HG03280 (cell line): Measurements from ENCODE around the gene SLAMF1.
"Not testable (repeated sequence)": the region's sequence is repeated elsewhere in the genome, so short reads cannot be mapped to it uniquely, and the experiment has no call there.

Experiments
- ATAC-seq: cut with Tn5 transposase; IDR thresholded peaks from one replicate; pipeline ENCODE4 v1.9.1; 2021; ENCODE audit warnings: mild to moderate bottlenecking, moderate library complexity; ENCODE audit not compliant: unreplicated experiment

SLAMF1 gene

DNA sequence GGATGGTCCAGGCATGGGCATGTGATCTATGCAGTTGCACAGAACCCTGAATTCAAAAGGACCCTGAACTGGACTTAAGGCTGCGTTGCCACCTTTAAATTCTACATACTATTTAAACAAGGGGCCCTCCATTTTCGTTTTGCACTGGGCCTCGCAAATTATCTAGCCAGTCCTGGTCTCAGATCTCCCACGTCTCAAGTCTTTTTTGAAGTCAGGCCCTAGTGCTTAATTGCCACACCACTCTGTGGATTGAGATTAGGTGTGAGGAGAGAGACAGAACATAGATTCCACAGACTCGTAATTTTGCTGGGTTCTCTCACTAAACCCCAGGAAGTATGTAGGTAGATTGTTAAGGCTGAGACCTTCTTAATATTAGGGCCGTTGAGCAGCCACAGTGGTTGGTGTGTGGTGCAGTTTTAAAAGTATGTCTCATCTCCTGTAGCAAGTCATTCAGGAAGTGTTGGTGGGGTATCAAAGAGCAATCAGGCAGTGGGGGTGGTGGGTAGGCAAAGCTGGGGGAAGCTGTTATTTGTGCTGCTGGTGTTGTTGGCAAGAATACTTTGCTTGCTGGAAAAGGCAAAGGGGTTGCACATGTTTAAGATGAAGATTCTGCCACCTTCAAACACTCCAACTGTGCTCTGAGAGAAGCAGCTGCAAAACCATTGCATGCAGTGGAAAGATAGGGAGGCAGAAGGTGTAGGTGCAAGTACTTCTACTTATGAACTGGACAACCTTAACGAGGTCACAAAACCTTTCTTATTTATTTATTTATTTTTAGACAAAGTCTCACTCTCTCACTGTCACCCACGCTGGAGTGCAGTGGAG lies 78.8 kb downstream of the SLAMF1 start:
- ATAC-seq = no peak

GRCh38 chr1:160567341-160567740 lies 79.5 kb downstream of the SLAMF1 start:
- ATAC-seq = no peak

DNA sequence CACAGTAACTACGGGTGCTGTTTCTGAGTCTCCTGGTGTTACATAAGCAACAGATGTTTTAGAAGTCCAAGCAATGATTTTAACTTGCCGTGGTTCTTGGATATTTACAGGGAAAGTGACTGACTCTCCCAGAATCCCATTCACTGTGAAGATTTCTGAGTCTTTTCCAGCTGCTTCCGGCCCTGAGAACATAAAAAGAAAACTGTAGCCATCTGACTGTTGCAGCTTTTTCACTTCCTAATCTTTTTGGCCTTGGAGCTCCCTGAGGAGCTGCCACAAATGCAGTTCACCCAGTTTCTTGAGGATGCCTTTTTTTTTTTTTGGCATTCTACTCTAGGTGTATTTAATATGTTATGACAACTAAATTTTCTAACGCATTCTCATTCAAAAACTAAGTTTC lies 81.3 kb downstream of the SLAMF1 start:
- no peak for ATAC-seq

DNA sequence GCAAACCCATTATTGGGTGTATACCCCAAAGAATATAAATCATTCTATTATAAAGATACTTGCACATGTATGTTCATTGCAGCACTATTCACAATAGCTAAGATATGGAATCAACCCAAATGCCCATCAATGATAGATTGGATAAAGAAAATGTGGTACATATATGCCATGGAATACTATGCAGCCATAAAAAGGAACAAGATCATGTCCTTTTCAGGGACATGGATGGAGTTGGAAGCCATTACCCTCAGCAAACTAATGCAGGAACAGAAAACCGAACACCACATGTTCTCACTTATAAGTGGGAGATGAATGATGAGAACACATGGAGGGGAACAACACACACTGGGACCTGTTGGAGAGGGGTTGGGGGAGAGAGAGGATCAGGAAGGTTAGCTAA lies 83.6 kb downstream of the SLAMF1 start:
- ATAC-seq = not testable (repeated sequence)

DNA sequence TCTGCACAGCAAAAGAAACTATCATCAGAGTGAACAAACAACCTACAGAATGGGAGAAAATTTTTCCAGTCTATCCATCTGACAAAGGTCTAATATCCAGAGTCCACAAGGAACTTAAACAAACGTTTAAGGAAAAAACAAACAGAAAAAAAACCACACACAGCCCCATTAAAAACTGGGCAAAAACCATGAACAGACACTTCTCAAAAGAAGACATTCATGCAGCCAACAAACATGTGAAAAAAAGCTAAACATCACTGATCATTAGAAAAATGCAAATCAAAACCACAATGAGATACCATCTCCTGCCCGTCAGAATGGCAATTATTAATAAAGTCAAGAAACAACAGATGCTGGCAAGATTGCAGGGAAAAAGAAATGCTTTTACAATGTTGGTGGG lies 84.1 kb downstream of the SLAMF1 start:
- not testable (repeated sequence) for ATAC-seq

GRCh38 chr1:160560806-160561205 lies 86.0 kb downstream of the SLAMF1 start:
- ATAC-seq = no peak

DNA sequence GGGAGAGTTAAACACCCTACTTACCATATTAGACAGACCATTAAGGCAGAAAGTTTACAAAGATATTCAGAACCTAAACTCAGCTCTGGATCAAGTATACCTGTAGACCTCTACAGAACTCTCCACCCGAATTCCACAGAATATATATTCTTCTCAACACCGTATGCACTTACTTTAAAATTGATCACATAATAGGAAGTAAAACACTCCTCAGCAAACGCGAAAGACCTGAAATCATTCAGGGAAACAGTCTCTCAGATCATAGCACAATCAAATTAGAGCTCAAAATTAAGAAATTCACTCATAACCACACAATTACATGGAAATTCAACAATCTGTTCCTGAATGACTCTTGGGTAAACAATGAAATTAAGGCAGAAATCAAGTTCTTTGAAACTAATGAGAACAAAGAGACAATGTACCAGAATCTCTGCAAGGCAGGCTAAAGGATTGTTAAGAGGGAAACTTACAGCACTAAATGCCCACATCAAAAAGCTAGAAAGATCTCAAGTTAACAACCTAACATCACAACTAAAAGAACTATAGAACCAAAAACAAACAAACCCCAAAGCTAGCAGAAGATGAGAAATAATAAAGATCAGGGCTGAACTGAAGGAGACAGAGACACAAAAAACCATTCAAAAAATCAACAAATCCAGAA lies 86.7 kb downstream of the SLAMF1 start:
- no peak for ATAC-seq

DNA sequence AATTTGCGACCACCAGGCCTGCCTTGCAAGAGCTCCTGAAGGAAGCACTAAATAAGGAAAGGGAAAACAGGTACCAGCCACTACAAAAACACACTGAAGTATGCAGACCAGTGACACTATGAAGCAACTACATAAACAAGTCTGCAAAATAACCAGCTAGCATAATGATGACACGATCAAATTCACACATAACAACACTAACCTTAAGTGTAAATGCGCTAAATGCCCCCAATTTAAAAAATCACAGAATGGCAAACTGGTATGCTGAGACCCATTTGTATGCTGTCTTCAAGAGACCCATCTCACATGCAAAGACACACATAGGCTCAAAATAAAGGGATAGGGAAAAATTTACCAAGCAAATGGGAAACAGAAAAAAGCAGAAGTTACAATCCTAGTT lies 87.4 kb downstream of the SLAMF1 start:
- not testable (repeated sequence) for ATAC-seq

- no peak for ATAC-seq
These were observed 88.0 kb downstream of the SLAMF1 start for GRCh38 chr1:160558660-160559380.
